NCI-H2029 treated with DMSO at 0.1 percent for 48 hours (cell line): ENCODE results near the gene PPP1CA.
A peak's percentile ranks its signal among the peaks of the same experiment; 100 is the strongest.
"Not testable (repeated sequence)": the region's sequence is repeated elsewhere in the genome, so short reads cannot be mapped to it uniquely, and the experiment has no call there.

Experiments
- DNase-seq: peaks from one replicate; lab custom pipeline; 2025; lab: John Stamatoyannopoulos, UW

The PPP1CA gene

DNA sequence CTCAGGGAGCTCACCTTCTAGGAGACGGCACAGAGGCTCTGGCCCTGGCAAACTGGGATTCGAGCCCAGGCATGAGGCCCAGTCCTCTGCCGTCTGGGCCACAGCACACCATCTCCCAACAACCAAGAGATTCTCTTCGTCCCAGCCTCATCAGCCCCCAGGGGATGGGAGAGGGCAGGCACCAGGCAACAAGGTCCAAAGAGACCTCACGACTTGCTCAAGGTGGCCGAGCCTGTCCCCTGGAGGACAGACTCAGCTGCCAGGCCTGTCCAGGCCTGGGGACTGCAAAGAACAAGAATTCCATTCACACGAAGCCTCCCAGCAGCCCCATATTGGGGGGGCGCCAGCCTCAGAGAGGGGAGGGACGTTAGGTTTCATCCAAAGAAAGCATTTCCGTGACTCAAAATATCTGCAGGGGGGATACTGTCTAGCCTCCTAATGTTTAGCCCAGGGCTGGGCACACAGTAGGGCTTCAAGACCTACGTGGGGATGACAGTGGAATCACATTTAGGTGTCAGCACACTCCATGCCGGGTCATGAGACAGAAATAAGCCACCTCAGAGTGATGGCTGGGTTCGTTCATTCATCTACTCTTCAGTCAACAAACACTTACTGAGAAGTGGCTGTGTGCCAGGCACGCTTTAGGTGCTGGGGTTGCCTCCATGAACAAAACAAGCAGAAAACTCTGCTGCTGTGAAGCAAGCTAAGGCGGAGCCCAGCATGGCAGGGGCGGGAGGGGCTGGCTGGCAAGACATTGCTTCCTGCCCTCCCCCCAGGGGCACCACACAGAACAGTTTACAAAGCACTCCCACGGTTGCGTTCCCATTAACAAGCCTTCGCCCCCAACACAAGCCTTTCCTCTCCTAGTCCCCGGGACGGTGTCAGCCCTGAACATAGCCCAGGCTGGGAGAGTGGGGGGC, 15.0 kb upstream of the PPP1CA start:
- DNase-seq = peak; percentile 57

DNA sequence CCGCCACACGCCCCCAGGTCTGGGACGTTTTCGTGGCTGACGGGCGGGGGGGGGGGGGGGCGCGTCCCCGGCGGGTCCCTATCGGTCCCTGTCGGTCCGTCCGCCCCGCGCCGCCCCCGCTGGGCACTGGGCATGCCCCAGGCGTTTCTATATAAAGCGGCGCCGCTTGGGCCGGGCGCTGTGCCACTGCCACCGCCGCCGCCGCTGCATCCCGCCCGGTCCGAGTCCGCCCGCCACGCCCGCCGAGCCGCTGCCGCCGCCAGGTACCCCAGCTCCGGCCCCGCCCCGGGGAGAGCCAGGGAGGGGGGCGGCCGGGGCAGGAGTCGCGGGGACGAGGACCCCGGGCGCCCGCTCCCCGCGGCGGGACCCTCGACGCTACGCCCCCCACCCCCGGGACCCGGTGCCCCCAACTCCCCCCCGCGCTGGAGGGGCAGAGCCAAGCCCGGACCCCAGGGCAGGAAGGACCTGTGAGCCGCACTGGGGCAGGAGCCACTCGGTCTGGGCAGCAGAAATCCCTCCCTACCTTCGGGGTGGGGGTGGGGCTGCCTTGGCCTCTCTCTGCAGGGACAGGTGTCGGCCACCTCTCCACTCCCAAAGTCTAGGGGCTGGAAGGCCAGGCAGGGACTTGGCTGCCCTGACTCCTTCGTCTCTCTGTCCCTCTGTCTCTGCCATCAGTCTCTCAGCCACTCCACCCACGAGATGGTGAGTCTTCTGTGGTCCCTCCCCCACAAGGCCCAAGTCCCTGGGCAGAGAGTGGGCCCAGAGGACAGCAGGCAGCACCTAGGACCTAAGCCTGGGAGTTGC, 14.0 kb upstream of the PPP1CA start, which contains the start of gene CARNS1:
TSS of gene CARNS1 (plus strand) at position 178 of the 804 bp plus-strand sequence. CDS start at position 700, 522 bp downstream.
- no peak for DNase-seq

DNA sequence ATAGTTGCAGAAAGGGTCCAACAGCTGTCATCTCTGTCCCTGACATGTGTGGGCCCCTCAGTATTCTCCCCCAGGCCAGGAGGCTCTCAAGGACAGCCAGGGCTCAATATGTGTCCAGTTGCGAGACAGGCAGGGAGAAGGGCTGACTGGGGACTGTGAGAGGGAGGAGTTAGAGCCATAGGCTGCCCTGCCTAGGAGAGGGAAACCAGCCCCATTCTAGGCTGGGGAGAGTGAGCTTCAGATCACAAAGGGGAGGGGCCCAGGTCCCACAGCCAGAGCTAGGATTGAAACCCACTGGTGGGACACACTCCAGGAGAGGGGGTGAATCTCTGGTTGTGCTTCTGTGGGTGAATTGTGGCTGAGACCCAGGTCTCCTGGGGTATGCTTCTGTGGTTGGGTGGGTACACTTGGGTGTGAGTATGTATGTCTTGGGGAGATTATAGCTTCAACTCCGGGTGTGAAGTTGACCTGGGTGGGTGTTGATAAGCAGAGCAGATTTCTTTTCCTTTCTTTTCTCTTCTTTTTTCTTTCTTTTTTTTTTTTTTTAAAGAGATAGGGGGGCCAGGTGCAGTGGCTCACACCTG, 11.7 kb upstream of the PPP1CA start:
- no peak for DNase-seq

DNA sequence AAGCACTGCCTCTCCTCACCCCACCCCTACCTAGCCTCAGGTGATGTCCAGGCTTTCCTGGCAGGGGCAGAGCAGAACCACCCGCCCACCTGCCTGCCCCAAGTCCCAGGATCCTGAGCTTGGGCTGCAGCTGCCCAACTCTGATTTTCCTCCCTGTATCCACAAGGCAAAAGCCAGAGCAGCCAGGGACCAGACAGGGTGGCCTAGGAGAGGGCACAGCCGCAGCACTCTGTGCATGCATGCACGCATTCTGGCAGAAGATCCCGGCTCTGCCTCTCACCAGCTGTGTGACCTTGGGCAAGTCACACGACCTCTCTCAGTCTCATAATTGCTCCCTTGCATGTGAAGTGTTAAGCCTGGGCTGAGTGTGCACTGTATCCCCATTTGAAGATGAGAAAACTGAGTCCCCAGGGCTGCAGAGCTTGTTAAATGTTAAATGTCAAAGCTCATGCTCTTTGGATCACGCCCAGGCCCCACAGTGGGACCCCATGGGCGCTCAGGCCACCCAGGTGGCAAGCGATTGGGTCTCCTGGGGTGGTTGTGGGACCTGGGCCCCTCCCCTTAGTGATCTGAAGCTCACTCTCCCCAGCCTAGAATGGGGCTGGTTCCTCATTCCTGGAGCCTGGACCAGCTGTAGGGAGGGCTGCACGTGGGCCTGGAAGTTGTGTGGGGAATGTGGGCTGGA, 11.0 kb upstream of the PPP1CA start:
- DNase-seq = no peak

DNA sequence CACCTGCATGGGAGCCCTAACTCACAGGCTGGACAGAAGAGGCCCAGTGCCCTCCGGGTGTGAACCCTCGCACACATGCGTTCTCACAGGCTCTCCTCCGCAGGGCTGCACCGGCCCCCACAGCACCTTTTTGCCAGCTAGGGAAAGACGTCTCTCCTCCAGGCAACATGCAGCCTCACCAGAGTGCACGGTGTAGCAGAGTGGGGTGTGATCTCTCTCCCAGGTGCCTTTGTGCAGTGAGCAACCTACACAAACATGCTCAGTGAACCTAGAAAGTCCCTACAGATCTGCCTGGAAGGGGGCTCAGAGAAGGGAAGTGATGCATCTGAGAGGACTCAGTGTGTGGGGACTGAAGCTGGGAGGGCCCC, 10.1 kb upstream of the PPP1CA start:
- DNase-seq = no peak

DNA sequence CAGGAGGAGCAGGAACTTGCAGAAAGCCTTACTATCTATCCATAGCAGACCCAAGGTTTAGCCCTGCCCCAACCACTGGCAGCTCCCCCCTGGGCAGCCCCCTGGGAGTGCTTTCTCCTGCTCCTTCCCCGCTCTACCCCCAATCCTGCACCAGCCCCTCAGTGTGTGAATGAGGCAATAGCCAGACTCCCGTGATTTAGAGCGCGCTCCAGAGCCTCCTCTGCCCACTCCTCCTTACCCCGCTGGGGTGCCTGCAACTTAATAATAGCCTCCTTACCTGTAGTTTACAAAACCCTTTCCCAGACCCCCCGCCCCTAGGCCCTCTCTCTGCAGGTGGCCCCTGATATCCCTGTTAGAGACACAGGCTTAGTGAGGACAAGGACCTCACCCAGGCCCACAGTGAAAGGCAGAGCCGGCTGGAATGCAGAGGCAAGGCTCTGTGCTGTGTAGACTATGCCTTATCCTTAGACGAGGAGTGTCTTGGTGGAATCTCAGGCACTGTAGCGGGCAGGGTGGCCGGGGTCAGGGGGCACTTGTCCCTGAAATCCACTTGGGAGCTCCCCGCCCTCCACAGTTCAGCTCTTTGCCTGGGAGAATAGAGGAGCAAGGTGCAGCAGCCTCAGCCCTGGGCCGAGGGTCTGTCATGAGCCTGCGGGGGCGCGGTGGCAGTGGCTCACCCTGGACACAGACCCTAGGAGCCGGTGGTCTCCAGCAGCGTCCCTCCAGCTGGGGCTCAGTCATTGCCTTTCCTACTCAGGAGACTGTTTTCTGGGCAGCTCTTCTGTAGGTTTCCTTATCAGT, 9.5 kb upstream of the PPP1CA start:
- DNase-seq = no peak

DNA sequence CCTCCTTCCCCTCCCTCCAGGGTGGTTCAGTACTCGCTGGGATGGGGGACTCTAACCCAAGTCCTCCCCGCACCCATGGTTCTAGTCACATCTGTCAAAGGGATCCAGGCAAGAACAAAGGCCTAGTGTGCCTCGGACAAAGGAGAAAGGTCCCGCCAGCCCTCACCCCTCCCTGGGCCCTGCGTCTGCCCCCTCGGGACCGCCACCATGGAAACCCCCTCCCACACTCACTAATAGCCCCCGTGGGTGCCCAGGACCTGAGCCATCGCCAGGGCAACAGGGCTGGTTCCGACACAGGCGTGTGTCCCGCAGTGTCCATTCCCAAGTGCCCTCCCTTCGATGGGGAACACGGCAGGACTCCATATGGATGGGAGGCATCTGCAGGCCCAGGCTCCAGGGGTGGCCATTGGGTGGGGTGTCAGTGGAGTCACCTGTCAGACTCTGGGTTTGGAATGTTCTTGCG, 8.7 kb upstream of the PPP1CA start:
- DNase-seq = no peak

DNA sequence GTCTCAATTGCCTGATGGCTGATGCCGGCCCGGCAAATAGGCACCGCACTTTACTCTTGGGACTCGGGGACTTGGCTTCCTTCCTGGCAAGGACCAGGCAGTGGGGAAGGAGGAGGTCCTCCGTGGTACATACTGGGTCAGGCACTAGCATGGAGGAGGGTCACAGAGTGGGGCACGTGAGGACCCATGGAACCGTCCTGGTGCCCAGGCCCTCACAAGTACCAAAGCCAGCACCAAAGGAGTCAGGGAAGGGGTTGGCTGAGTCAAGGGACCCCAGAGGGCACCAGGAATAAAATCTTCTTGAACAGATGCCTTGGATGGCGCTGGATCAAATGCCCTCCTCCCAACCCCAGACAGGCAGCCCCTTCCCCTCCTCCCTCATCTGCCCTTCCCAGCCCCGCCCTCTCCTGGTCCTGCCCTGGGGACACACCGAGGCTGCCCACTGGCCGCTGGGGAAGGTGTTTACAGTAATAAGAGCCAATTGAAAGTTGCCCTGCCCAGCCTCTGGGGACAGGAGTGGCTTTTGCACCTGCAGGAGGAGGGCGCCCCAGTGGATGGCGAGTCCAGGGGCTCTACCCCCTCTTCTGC, 8.2 kb upstream of the PPP1CA start:
- DNase-seq = no peak

DNA sequence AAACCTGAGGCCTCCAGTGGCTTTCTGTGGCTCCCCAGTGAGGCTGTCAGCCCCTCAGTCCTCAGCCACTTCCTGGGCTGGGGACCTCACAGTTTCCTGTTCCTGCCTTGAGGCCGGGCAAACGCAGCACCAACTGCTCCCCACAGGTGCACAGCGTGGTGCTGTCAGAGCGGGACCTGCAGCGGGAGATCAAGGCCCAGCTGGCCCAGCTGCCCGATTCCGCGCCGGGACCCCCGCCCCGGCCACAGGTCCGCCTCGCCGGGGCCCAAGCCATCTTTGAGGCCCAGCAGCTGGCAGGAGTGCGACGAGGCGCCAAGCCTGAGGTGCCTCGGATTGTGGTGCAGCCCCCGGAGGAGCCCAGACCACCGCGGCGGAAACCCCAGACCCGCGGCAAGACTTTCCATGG, 7.6 kb upstream of the PPP1CA start:
- no peak for DNase-seq

DNA sequence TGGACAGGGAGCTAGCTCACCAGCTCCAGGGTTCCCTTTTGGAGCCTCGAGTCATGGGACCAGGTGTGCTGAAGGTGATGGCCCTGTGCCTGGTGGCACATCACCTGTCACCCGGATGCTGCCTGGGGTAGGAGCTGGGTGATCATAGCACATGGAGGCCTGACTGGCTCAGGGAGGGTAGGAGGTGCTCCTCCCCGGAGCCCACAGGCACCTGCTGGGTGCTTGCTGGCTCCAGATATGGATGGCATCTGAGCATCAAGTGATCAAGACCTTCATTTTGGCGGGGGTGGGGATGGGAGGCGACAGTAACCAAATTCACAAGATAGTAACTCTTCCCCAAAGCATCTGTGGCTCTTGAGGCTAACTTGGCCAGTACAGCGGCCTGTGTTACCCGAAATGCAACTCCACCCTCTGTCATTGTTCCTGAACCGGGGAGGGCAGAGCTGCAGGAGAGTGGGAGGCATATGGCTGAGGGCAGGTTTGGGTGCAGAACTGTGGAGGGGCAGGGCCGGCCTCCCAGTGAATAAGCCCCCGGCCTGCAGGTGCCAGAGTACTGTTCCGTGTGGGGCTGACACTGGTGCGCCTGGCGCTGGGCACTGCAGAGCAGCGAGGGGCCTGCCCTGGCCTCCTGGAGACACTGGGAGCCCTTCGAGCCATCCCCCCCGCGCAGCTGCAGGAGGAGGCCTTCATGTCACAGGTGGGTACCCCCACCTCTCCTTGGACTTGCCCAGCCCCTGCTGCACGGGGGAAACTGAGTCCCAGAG, 7.0 kb upstream of the PPP1CA start:
- DNase-seq = no peak

DNA sequence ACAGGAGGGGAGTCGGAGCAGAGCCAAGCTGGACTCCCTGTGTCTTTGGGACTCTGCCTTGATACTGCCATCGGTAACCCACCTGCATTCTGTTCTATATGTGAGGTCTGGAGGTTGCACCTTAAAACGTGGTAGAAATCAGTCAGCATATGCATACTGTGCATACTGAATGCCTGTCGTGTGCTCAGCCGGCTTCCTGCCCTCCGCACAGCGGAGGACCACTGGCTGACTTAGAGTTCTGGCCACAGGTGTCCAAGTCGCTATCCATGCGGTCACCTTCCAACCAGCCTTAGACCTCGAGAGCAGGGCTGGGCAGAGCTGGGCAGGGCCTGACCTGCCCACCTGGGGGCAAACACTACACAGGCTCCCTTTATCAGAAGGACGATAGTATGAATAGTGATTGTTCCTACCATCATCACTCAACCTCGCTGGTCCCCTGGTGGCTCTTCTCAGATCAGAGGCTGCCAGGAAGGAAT, 6.1 kb upstream of the PPP1CA start:
- no peak for DNase-seq

DNA sequence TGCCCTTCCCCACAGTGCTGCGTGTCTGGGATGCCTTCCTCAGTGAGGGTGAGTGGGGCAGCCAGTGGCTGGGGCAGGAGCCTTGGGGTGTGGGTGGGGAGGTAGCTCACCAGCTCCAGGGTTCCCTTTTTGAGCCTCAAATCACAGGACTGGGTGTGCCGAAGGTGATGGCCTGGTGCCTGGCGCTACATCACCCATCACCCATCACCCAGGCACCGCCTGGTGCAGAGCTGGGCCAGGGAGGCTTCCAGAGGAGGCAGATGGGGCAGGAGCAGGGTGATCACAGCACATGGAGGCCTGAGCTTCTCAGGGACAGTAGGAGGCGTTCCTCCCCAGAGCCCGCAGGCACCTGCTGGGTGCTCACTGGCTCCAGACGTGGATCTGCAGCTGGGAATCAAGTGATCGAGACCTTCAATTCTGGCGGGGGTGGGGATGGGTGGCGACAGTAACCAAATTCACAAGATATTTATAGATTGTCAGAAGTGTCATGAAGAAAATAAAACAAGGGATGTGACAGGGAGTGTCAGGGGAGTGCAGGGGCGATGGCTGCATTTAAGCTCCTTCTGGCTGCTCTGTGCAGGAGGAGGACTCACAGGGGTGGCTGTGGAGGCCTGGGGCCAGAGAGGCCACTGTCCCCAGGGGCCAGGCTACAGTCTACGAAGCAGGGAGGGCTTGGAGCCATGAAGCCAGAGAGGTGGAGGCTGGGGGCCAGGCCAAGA, 5.5 kb upstream of the PPP1CA start:
- no peak for DNase-seq

DNA sequence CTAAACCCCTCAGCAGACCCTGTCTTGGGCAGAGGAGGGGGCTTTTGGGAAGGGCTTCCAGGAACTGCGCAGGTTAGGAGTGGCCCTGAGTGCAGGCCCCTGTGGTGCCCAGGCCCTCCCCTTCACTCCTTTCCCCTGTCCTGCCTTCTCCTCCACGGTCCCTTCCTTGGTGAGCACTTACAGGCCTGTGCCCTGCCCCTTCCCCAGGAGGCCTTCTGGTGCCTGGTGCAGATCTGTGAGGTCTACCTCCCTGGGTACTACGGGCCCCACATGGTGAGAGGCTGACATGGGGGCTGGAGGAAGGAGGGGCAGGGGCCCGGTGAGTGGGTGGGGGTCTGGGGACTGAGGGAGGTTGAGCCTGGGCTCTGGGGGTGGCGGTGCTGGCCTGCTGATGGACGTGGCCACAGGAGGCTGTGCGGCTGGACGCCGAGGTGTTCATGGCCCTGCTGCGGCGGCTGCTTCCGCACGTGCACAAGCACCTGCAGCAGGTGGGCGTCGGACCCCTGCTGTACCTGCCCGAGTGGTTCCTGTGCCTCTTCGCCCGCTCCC, 4.8 kb upstream of the PPP1CA start:
- DNase-seq = no peak

DNA sequence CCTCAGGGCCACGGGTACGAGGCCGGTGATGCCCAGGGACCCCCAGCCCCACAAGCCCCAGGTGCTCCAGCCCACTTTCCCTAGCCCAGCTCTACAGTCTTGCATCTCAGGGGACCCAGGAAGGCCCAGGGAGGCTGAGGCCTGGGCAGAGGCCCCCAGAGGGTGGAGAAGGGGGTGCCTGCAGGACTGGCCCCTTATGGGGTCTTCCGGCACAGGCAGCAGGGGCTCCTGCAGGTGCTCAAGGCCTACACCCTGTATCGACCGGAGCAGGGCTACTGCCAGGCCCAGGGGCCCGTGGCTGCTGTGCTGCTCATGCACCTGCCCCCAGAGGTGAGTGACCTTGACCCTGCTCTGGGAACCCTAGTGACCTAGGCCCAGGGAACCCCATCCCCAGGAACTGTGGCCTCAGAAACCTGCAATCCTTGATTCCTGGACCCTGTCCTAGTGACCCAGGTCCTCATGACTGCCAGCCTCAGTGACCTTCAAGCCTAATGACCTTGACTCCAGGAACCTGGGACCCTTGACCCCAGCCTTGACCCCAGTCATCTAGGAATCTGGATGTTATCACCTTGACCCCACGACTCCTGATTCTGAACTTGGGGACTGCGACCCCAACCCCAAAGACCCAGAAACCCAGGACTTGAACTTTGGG, 4.2 kb upstream of the PPP1CA start:
- no peak for DNase-seq

DNA sequence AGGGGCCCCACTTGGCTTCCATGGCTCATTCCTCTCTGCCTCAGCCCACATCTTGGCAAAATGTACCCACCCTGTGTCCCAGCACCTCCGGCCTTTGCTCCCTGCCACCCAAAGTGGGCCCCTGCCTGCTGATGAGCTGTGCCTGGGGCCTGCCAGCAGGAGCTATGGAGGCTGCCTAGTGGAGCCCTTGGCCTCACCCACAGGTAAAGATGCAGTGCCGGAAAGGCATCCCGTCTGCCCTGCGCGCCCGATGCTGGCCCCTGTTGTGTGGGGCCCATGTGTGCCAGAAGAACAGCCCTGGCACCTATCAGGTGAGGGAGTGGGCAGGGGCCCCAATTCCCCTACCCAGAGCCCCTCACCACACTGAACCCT, 3.5 kb upstream of the PPP1CA start:
- no peak for DNase-seq

DNA sequence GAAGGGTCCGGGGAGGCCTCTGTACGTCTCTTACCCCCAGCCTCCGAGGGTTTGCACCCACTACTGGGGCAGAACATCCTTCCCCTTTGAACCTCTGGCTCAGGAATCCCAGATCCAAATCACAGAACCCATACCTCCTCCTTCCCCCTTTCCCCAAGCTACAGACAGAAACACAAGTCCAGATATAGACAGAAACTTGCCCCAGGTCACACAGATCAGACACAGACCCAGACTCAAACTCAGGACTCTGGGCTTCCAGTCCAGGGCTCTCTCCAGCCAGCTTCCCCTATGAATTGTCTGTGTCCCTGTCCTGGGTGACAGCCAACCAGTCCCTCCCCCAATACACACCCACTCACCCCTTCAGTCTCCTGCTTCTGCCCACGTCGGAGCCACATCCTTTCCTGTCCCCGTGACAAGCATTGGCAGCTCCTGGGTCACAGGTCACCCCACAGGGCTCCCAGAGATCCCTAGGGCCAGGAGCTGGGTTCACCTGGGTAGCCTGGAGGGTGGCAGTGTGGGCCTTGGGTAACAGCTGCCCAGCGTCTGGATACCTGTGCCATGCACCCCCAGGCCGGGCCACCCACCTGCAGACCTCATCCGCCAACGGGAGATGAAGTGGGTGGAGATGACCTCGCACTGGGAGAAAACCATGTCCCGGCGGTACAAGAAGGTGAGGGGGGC, 3.0 kb upstream of the PPP1CA start:
- DNase-seq = no peak

DNA sequence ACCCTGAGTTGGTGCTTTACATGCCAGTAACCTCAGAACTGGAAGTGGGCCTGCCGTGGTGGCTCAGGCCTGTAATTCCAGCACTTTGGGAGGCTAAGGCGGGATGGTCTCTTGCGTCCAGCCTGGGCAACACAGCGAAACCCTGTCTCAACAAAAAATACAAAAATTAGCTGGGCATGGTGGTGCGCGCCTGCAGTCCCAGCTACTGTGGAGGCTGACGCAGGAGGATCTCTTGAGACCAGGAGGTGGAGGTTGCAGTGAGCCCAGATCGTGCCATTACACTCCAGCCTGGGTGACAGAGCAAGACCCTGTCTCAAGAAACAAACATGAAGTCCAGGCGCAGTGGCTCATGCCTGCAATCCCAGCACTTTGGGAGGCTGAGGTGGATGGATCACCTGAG, 1.4 kb upstream of the PPP1CA start:
- not testable (repeated sequence) for DNase-seq
